Measurements from ENCODE around the gene FAM181B.

- TF ChIP-seq SIN3A (IDR thresholded peaks at IDR 0.05; ENCODE audit: borderline replicate concordance, insufficient read depth, low read length) (no peak), TAF1 (IDR thresholded peaks at IDR 0.05; ENCODE audit: borderline replicate concordance, insufficient read depth, low read length) (no peak), POLR2AphosphoS5 (IDR thresholded peaks at IDR 0.05; ENCODE audit: low read depth, low read length) (no peak), FOXP2 (optimal IDR thresholded peaks at IDR 0.05; ENCODE audit: borderline replicate concordance, extremely low read depth, extremely low read length, insufficient read depth) (no peak)
These were observed 20.7 kb upstream of the FAM181B start for GRCh38 chr11:82754410-82754809.
